ENCODE results near the gene C11orf91. TPM values are rescaled to one million over a fixed set of nuclear protein-coding genes. Genes with fewer than 3 reads are reported as not detected.

The C11orf91 gene
- total RNA-seq, 1 experiment from 2014 or later, result not detected

GRCh38 chr11:33722590-33723234 lies 22.1 kb upstream of the C11orf91 start:
- CTCF ChIA-PET, result interaction anchor here (0.5 kb wide), 1 partner anchor 271 kb away, joined by 3 read pairs; no protein-coding TSS in a partner anchor
- intact Hi-C loops (cut with micrococcal nuclease; ENCODE audit: unreplicated experiment), result no loop called here
- no peak for DNase-seq (ENCODE audit: low spot score)

DNA sequence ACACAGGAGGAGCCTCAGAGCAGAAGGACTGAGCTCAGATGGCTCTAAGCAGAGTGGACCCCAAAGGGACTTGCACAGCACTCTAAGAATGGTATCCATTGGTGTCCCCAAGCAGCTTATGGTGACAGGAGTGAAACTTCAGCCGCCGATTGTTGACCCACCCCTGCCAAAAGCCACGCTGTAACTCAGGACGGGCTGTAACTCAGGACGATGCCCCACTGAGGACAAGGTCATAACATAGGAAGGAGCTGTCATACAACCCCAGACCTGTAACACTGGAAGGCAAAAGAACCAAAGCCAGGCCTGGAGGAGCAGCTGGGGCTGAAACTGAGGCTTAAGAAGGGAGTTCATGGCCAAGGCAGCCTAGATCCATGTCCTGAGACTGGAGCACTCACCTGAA lies 21.4 kb upstream of the C11orf91 start:
- peaks cover 8% of the 10 kb centered on the region for H3K36me3 ChIP-seq (ENCODE audit: insufficient read depth, low read length, poor library complexity, severe bottlenecking)
- intact Hi-C loops (cut with micrococcal nuclease; ENCODE audit: unreplicated experiment), result no loop called here
- DNase-seq (ENCODE audit: low spot score), result no peak
- no peaks in the 10 kb centered on the region for H3K27me3 ChIP-seq (replicated peaks; ENCODE audit: insufficient read depth, low read depth, low read length, poor library complexity)
- TF ChIP-seq, protein P1, sequence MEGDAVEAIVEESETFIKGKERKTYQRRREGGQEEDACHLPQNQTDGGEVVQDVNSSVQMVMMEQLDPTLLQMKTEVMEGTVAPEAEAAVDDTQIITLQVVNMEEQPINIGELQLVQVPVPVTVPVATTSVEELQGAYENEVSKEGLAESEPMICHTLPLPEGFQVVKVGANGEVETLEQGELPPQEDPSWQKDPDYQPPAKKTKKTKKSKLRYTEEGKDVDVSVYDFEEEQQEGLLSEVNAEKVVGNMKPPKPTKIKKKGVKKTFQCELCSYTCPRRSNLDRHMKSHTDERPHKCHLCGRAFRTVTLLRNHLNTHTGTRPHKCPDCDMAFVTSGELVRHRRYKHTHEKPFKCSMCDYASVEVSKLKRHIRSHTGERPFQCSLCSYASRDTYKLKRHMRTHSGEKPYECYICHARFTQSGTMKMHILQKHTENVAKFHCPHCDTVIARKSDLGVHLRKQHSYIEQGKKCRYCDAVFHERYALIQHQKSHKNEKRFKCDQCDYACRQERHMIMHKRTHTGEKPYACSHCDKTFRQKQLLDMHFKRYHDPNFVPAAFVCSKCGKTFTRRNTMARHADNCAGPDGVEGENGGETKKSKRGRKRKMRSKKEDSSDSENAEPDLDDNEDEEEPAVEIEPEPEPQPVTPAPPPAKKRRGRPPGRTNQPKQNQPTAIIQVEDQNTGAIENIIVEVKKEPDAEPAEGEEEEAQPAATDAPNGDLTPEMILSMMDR (conservative IDR thresholded peaks at IDR 0.05; ENCODE audit: low read depth, low read length), result no peak
- TF ChIP-seq EZH2 (IDR thresholded peaks at IDR 0.05; ENCODE audit: borderline replicate concordance, low read depth, low read length, poor library complexity, severe bottlenecking), result no peak
- ChIA-PET CTCF (no interaction called here), POLR2A (ENCODE audit: low non-redundant PET) (no interaction called here)
- H3K9me3 ChIP-seq (ENCODE audit: low read depth, low read length, poor library complexity, severe bottlenecking), result no peaks in the 10 kb centered on the region
- H3K4me1 ChIP-seq (ENCODE audit: insufficient read depth, low read length, poor library complexity, severe bottlenecking), result peaks cover 13% of the 10 kb centered on the region
- H3K4me3 ChIP-seq (ENCODE audit: low read depth, low read length, poor library complexity, severe bottlenecking), result no peak overlapping the region
- no TSS peak for BruUV-seq (replicated peaks)
- no peak overlapping the region for H3K27ac ChIP-seq (ENCODE audit: low read depth, low read length, poor library complexity, severe bottlenecking)

More at GRCh38 chr11:33722590-33723234, 22.1 kb upstream of the C11orf91 start:
- Histone ChIP-seq H3K27ac (ENCODE audit: low read depth, low read length, poor library complexity, severe bottlenecking) (no peak overlapping the region), H3K36me3 (ENCODE audit: insufficient read depth, low read length, poor library complexity, severe bottlenecking) (peaks cover 7% of the 10 kb centered on the region), H3K9me3 (ENCODE audit: low read depth, low read length, poor library complexity, severe bottlenecking) (no peaks in the 10 kb centered on the region), H3K4me1 (ENCODE audit: insufficient read depth, low read length, poor library complexity, severe bottlenecking) (peaks cover 13% of the 10 kb centered on the region), H3K27me3 (replicated peaks; ENCODE audit: insufficient read depth, low read depth, low read length, poor library complexity) (no peaks in the 10 kb centered on the region), H3K4me3 (ENCODE audit: low read depth, low read length, poor library complexity, severe bottlenecking) (no peak overlapping the region)
- POLR2A ChIA-PET (ENCODE audit: low non-redundant PET), result interaction anchor here (0.6 kb wide), 1 partner anchor 326 kb away, joined by 3 read pairs; no protein-coding TSS in a partner anchor
- no TSS peak for BruUV-seq (replicated peaks)
- no peak for TF ChIP-seq EZH2 (IDR thresholded peaks at IDR 0.05; ENCODE audit: borderline replicate concordance, low read depth, low read length, poor library complexity, severe bottlenecking)
- TF ChIP-seq, protein P1 (conservative IDR thresholded peaks at IDR 0.05; ENCODE audit: low read depth, low read length), result no peak

DNA sequence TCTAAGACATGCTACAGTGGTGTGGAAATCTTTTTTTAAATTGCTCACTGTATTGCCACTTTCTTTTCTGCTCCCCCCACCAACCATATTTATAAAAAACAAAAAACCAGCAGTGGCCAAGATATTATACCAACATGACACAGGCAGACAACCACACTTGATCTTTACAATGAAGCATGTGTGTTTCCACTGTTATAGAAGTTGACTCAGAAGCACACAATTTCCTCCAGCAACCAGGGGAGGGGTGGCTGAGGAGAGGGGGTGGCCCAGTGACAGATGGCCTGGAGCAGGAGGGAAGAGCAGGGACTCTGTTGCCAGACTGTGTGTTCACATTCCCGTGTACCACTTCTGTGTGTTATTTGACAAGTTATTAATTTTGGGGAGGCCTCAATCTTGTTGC lies 20.8 kb upstream of the C11orf91 start:
- DNase-seq (ENCODE audit: low spot score), result no peak
- no TSS peak for BruUV-seq (replicated peaks)
- Histone ChIP-seq H3K27me3 (replicated peaks; ENCODE audit: insufficient read depth, low read depth, low read length, poor library complexity) (no peaks in the 10 kb centered on the region), H3K4me1 (ENCODE audit: insufficient read depth, low read length, poor library complexity, severe bottlenecking) (peaks cover 13% of the 10 kb centered on the region), H3K4me3 (ENCODE audit: low read depth, low read length, poor library complexity, severe bottlenecking) (no peak overlapping the region), H3K27ac (ENCODE audit: low read depth, low read length, poor library complexity, severe bottlenecking) (no peak overlapping the region), H3K9me3 (ENCODE audit: low read depth, low read length, poor library complexity, severe bottlenecking) (no peaks in the 10 kb centered on the region), H3K36me3 (ENCODE audit: insufficient read depth, low read length, poor library complexity, severe bottlenecking) (peaks cover 11% of the 10 kb centered on the region)
- intact Hi-C loops (cut with micrococcal nuclease; ENCODE audit: unreplicated experiment), result no loop called here
- POLR2A ChIA-PET (ENCODE audit: low non-redundant PET), result no interaction called here
- CTCF ChIA-PET, result no interaction called here
- no peak for TF ChIP-seq EZH2 (IDR thresholded peaks at IDR 0.05; ENCODE audit: borderline replicate concordance, low read depth, low read length, poor library complexity, severe bottlenecking)
- TF ChIP-seq, protein P1 (conservative IDR thresholded peaks at IDR 0.05; ENCODE audit: low read depth, low read length), result no peak
